NCI-H146 treated with DMSO at 0.1 percent for 48 hours (cell line): ENCODE results near the gene RNF113B.

Source experiments
- DNase-seq: peaks from one replicate; lab custom pipeline; 2025; ENCODE audit not compliant: unreplicated experiment; lab: John Stamatoyannopoulos, UW

The RNF113B gene

GRCh38 chr13:98141509-98142379 is 35.3 kb downstream of the RNF113B start:
- peak; percentile 64 for DNase-seq

- DNase-seq = no peak
Observed at GRCh38 chr13:98141091-98141490, 36.0 kb downstream of the RNF113B start.

- no peak for DNase-seq
Observed at GRCh38 chr13:98134901-98135300, 42.2 kb downstream of the RNF113B start.

GRCh38 chr13:98133946-98134345 is 43.1 kb downstream of the RNF113B start:
- no peak for DNase-seq

GRCh38 chr13:98129059-98129746 is 47.9 kb downstream of the RNF113B start:
- no peak for DNase-seq
